Stomach (tissue), 4 donors: Measurements from ENCODE around the gene SHISAL2A.

Experiments
- POLR2A ChIP-seq, 4 donors: fragments of 450-650 bp; IDR thresholded peaks; one replicate each; pipeline ENCODE4 v1.6.1; 2016; ENCODE audit warnings: antibody characterized with exemption in 4 of 4, control low read depth in 2 of 4, mild to moderate bottlenecking in 1 of 4, moderate library complexity in 1 of 4
- TF ChIP-seq, protein P1 (sequence below), 7 experiments: fragments of 450-650 bp in 4 of 7; fragments of 200-600 bp in 3 of 7; sonication (generic) in 3 of 7; IDR thresholded peaks; one replicate each; pipeline ENCODE4 v1.5.1; 2016 to 2019; ENCODE audit warnings: antibody characterized with exemption in 7 of 7, control low read depth in 2 of 7, mild to moderate bottlenecking in 1 of 7

DNA sequence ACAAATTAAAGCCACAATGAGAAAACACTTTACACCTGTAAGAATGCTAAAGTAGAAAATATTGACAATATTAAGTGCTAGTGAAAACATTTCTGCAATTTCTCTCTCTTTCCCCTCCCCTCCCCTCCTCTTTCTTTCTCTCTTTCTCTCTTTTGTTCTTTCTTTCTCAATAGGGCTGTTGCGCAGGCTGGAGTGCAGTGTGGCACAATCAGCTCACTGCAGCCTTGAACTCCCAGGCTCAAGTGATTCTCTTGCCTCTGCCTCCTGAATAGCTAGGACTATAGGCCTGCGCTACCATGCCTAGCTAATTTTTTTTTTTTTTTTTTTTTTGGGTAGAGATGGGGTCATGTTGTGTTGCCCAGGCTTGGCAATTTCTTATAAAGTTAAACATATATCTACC, 5.9 kb upstream of the SHISAL2A start:
- TF ChIP-seq, protein P1, sequence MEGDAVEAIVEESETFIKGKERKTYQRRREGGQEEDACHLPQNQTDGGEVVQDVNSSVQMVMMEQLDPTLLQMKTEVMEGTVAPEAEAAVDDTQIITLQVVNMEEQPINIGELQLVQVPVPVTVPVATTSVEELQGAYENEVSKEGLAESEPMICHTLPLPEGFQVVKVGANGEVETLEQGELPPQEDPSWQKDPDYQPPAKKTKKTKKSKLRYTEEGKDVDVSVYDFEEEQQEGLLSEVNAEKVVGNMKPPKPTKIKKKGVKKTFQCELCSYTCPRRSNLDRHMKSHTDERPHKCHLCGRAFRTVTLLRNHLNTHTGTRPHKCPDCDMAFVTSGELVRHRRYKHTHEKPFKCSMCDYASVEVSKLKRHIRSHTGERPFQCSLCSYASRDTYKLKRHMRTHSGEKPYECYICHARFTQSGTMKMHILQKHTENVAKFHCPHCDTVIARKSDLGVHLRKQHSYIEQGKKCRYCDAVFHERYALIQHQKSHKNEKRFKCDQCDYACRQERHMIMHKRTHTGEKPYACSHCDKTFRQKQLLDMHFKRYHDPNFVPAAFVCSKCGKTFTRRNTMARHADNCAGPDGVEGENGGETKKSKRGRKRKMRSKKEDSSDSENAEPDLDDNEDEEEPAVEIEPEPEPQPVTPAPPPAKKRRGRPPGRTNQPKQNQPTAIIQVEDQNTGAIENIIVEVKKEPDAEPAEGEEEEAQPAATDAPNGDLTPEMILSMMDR (IDR thresholded peaks at IDR 0.05), result no peak
- TF ChIP-seq POLR2A (IDR thresholded peaks at IDR 0.05), result no peak
